H1 (cell line): ENCODE measurements around the gene DGKD. TPM values are rescaled to one million over a fixed set of nuclear protein-coding genes. Genes with fewer than 3 reads are reported as not detected.

Source experiments
- BCL11A ChIP-seq, 2 experiments: IDR thresholded peaks; one replicate each; pipeline ENCODE4 v1.6.1; 2011; ENCODE audit warnings: low read depth in 2 of 2, low read length in 2 of 2, mild to moderate bottlenecking in 2 of 2
- CHD1 ChIP-seq: IDR thresholded peaks from 2 replicates; pipeline ENCODE4 v1.6.1; 2012; ENCODE audit warnings: low read depth, low read length, improper control_type of control experiment
- GABPA ChIP-seq: IDR thresholded peaks from 2 replicates; pipeline ENCODE4 v1.6.1; 2011; ENCODE audit warnings: mild to moderate bottlenecking, low read length, moderate library complexity, borderline replicate concordance; ENCODE audit not compliant: insufficient read depth
- HDAC2 ChIP-seq, 2 experiments: fragments of 300-600 bp in 1 of 2; sonication (generic) in 1 of 2; IDR thresholded peaks; 2 replicates each; pipeline ENCODE4 v1.6.1; 2011 to 2012; ENCODE audit warnings: low read depth in 2 of 2, low read length in 2 of 2, mild to moderate bottlenecking in 2 of 2, moderate library complexity in 2 of 2, borderline replicate concordance in 1 of 2, inconsistent platforms in 1 of 2
- POLR2A ChIP-seq, 2 experiments: IDR thresholded peaks; 1 replicate in 1 of 2; 2 replicates in 1 of 2; pipeline ENCODE4 v1.6.1; 2011; ENCODE audit warnings: low read depth in 2 of 2, low read length in 2 of 2, mild to moderate bottlenecking in 2 of 2; ENCODE audit errors: control extremely low read depth in 1 of 2
- POU5F1 ChIP-seq: IDR thresholded peaks from 2 replicates; pipeline ENCODE4 v1.6.1; 2011; ENCODE audit warnings: low read depth, mild to moderate bottlenecking, low read length, moderate library complexity
- polyA plus RNA-seq, 7 experiments: library from polyadenylated mRNA; depleted of rRNA in 3 of 7; stranded (reverse) in 5 of 7; unstranded in 2 of 7; fragments of >200 nt in 5 of 7; fragments of 200-250 nt in 2 of 7; gene quantifications; 1 replicate in 5 of 7; 2 replicates in 1 of 7; 4 replicates in 1 of 7; pipeline versions ENCODE4 v1.2.1 to v1.2.3, GENCODE V29; 2011 to 2013; ENCODE audit warnings: missing spikeins in 2 of 7, mixed read lengths in 2 of 7
- total RNA-seq: library from RNA; stranded (reverse); fragmentation: NEBNext Ultra II Directional; extraction: Animal tissue kit (Norgen Biotek cat#: 25700); gene quantifications from 2 replicates; pipeline ENCODE4 v1.2.1, GENCODE V29; 2021

The DGKD gene
- total and polyA plus RNA-seq, 2 of the 8 experiments (the other 6 are each of a cell fraction or from before 2014, with no cell fraction given) = 7.7 to 30.9 TPM

DNA sequence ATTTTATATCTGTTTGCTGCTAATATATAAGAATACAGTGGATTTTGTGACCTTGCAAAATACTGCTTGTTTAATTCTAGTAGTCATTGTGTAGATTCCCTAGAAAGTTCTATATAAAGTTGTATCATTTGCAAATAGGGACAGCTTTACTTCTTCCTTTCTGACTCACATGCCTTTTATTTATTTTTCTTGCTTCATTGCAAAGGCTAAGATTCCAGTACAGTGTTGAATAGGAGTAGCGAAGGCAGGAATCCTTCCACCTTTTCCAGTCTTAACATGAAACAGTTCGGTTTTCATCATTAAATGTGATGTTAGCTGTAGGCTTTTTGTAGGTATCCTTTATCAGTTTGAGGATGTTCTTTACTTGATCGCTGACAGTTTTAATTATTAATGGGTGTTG lies 58.1 kb downstream of the DGKD start (continued):
- no peak for TF ChIP-seq HDAC2 (IDR thresholded peaks at IDR 0.05; ENCODE audit: borderline replicate concordance in 1 of 2, low read depth in 2 of 2, low read length in 2 of 2)
- TF ChIP-seq GABPA = no peak
- no peak for TF ChIP-seq BCL11A (IDR thresholded peaks at IDR 0.05; ENCODE audit: low read depth in 2 of 2, low read length in 2 of 2)
- no peak for TF ChIP-seq POLR2A (IDR thresholded peaks at IDR 0.05; ENCODE audit: control extremely low read depth in 1 of 2, low read depth in 2 of 2, low read length in 2 of 2)
- TF ChIP-seq CHD1 = no peak
- TF ChIP-seq POU5F1 = no peak
